GM12878 (cell line): ENCODE measurements around the gene PPP1R9B. TPM values are rescaled to one million over a fixed set of nuclear protein-coding genes. Genes with fewer than 3 reads are reported as not detected.

Source experiments
- BCL11A ChIP-seq: IDR thresholded peaks from 2 replicates; pipeline ENCODE4 v1.6.1; 2011; ENCODE audit warnings: low read depth, low read length
- CEBPZ ChIP-seq: fragments of 150-350 bp; IDR thresholded peaks from 2 replicates; pipeline ENCODE4 v1.6.1; 2016; ENCODE audit warnings: low read depth, low read length
- CHD2 ChIP-seq: IDR thresholded peaks from 2 replicates; pipeline ENCODE4 v1.6.1; 2011; ENCODE audit warnings: low read depth, low read length, improper control_type of control experiment, borderline replicate concordance
- ETV6 ChIP-seq, 2 experiments: fragments of 450-650 bp in 1 of 2; IDR thresholded peaks in 1 of 2; conservative IDR thresholded peaks in 1 of 2; 2 replicates each; pipeline ENCODE4 v1.6.1; 2014; ENCODE audit warnings: antibody characterized with exemption in 1 of 2, borderline replicate concordance in 1 of 2, low read depth in 1 of 2, mild to moderate bottlenecking in 1 of 2, moderate library complexity in 1 of 2
- HDAC2 ChIP-seq: fragments of 200-600 bp; sonication (generic); IDR thresholded peaks from 2 replicates; pipeline ENCODE4 v1.6.1; 2017
- IKZF2 ChIP-seq, 2 experiments: fragments of 450-650 bp; IDR thresholded peaks; 2 replicates each; pipeline ENCODE4 v1.6.1; 2017; ENCODE audit warnings: mild to moderate bottlenecking in 2 of 2, moderate library complexity in 2 of 2
- NFYB ChIP-seq: IDR thresholded peaks from 2 replicates; pipeline ENCODE4 v1.6.1; 2011; ENCODE audit warnings: low read depth, mild to moderate bottlenecking, low read length, improper control_type of control experiment, moderate library complexity; ENCODE audit not compliant: insufficient read depth
- STAT3 ChIP-seq: IDR thresholded peaks from 2 replicates; pipeline ENCODE4 v1.6.1; 2011; ENCODE audit warnings: low read depth, low read length, improper control_type of control experiment
- TBL1XR1 ChIP-seq: IDR thresholded peaks from 2 replicates; pipeline ENCODE4 v1.6.1; 2012; ENCODE audit warnings: low read depth, low read length, improper control_type of control experiment
- ZBTB40 ChIP-seq: fragments of 450-650 bp; IDR thresholded peaks from 2 replicates; pipeline ENCODE4 v1.6.1; 2016; ENCODE audit warnings: mild to moderate bottlenecking, moderate library complexity, borderline replicate concordance
- ZNF217 ChIP-seq: fragments of 450-650 bp; IDR thresholded peaks from 2 replicates; pipeline ENCODE4 v1.6.1; 2017; ENCODE audit warnings: antibody characterized with exemption, mild to moderate bottlenecking
- ZNF592 ChIP-seq: fragments of 450-650 bp; IDR thresholded peaks from 2 replicates; pipeline ENCODE4 v1.6.1; 2017; ENCODE audit warnings: mild to moderate bottlenecking, moderate library complexity
- polyA plus RNA-seq, 11 experiments: library from polyadenylated mRNA; depleted of rRNA in 4 of 11; unstranded in 6 of 11; stranded (reverse) in 5 of 11; fragments of >200 nt; fragmentation: Nextera tagmentation in 4 of 11; fragmentation: Illumina TruSeq in 1 of 11; extraction: Ambion mirVana in 4 of 11; extraction: Trizol in 1 of 11; gene quantifications; 1 replicate in 1 of 11; 2 replicates in 10 of 11; pipeline versions ENCODE4 v1.2.1 to v1.2.3, GENCODE V29; 2011 to 2016; ENCODE audit warnings: inconsistent platforms in 2 of 11, missing spikeins in 2 of 11, low read depth in 1 of 11
- total RNA-seq, 4 experiments: library from RNA; depleted of rRNA in 3 of 4; stranded (reverse); fragments of >200 nt in 3 of 4; fragmentation: Illumina TruSeq in 1 of 4; extraction: Trizol in 1 of 4; gene quantifications; 2 replicates each; pipeline versions ENCODE4 v1.2.1 to v1.2.3, GENCODE V29; 2013 to 2021
- TF ChIP-seq, protein P1 (sequence below): fragments of 450-650 bp; IDR thresholded peaks from 2 replicates; pipeline ENCODE4 v1.6.1; 2014; ENCODE audit warnings: mild to moderate bottlenecking
- TF ChIP-seq, protein P2 (sequence below), 3 experiments: IDR thresholded peaks in 2 of 3; conservative IDR thresholded peaks in 1 of 3; 2 replicates each; pipeline ENCODE4 v1.5.1; 2011; ENCODE audit warnings: low read depth in 3 of 3, low read length in 3 of 3, mild to moderate bottlenecking in 3 of 3, control low read depth in 2 of 3, moderate library complexity in 2 of 3, inconsistent platforms in 1 of 3, mixed read lengths in 1 of 3; ENCODE audit not compliant: control insufficient read depth in 2 of 3, insufficient read depth in 1 of 3; ENCODE audit errors: extremely low read depth in 1 of 3

PPP1R9B gene
- total and polyA plus RNA-seq, 10 of the 15 experiments (the other 5 are each of a cell fraction or from before 2014, with no cell fraction given), result 0.20 to 107 (median 37.5) TPM

DNA sequence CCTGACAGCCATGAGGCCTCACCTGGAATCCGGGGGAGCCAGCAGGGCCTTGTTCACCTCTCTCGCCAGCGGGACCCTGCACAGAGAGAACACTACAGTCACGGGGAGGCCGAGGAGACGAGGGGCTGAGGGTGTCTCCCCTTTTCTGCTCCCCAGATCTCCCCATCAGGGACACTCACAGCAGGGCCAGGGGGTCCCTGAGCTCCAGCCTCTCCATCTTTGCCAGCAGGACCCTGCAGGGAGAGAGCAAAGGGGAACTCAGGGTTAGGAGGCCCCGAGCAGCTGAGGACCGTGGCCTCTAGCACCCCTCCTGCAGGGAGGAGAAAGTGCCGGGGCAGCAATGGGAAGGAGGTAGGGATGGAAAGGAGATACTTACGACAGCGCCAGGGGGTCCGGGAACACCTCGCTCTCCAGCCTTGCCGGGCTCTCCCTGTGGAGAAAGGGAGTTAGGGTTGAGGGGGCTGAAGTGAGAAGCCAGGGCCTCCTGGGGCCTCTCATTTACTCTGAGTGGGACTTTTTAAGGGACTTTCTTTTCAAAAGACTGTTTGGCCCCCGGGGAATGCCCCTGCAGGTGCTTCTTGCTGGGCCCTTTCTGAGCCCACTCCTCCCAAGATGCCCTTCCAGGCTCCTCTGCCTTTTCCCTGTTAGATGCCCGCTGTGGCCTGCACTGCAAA lies 42.3 kb upstream of the PPP1R9B start (continued):
- TF ChIP-seq, protein P1, sequence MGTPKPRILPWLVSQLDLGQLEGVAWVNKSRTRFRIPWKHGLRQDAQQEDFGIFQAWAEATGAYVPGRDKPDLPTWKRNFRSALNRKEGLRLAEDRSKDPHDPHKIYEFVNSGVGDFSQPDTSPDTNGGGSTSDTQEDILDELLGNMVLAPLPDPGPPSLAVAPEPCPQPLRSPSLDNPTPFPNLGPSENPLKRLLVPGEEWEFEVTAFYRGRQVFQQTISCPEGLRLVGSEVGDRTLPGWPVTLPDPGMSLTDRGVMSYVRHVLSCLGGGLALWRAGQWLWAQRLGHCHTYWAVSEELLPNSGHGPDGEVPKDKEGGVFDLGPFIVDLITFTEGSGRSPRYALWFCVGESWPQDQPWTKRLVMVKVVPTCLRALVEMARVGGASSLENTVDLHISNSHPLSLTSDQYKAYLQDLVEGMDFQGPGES, result no peak
- no peak for TF ChIP-seq ZNF592
- no peak for TF ChIP-seq NFYB
- no peak for TF ChIP-seq TBL1XR1
- TF ChIP-seq BCL11A, result no peak
- TF ChIP-seq ZBTB40, result no peak
- TF ChIP-seq, protein P2, sequence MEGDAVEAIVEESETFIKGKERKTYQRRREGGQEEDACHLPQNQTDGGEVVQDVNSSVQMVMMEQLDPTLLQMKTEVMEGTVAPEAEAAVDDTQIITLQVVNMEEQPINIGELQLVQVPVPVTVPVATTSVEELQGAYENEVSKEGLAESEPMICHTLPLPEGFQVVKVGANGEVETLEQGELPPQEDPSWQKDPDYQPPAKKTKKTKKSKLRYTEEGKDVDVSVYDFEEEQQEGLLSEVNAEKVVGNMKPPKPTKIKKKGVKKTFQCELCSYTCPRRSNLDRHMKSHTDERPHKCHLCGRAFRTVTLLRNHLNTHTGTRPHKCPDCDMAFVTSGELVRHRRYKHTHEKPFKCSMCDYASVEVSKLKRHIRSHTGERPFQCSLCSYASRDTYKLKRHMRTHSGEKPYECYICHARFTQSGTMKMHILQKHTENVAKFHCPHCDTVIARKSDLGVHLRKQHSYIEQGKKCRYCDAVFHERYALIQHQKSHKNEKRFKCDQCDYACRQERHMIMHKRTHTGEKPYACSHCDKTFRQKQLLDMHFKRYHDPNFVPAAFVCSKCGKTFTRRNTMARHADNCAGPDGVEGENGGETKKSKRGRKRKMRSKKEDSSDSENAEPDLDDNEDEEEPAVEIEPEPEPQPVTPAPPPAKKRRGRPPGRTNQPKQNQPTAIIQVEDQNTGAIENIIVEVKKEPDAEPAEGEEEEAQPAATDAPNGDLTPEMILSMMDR (IDR thresholded peaks at IDR 0.05 in 2 of 3, conservative IDR thresholded peaks at IDR 0.05 in 1 of 3; ENCODE audit: control insufficient read depth in 2 of 3, extremely low read depth in 1 of 3, insufficient read depth in 1 of 3, low read depth in 3 of 3, low read length in 3 of 3), result no peak
- TF ChIP-seq IKZF2 (IDR thresholded peaks at IDR 0.05), result peak; percentile 65 to 67; a peak in 3 of 4 replicates
- no peak for TF ChIP-seq ZNF217
- TF ChIP-seq STAT3, result no peak
- no peak for TF ChIP-seq CHD2
- TF ChIP-seq CEBPZ, result no peak
- no peak for TF ChIP-seq HDAC2
- TF ChIP-seq ETV6 (conservative IDR thresholded peaks at IDR 0.05 in 1 of 2, IDR thresholded peaks at IDR 0.05 in 1 of 2; ENCODE audit: borderline replicate concordance in 1 of 2, low read depth in 1 of 2), result no peak
